Inflammatory macrophage treated with lipopolysaccharide for 4 hours (primary cell): ENCODE data around the gene CERK.
A peak's percentile ranks its signal among the peaks of the same experiment; 100 is the strongest.

ENCODE experiments used
- DNase-seq: peaks from one replicate; pipeline ENCODE4 v3.0.0-alpha.2; 2020

The CERK gene

DNA sequence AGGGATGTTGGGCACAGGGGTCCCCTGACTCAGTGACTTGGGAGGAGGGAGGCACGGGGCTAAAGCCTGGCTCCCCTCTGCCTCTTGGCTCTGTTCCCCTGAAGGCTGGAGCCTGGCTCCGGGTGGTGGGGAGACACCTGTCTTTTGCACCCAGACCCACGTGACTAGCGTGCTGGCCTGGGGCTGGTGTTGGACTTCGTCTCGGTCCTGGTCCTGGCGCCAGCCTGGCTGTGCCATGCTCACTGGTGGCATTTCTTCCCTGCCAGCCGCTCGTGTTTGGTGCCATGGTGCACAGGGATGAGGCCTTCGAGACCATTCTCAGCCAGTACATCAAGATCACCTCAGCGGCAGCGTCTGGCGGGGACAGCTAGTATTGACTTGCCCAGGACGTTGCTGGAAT, 61.2 kb downstream of the CERK start:
- DNase-seq, result no peak

DNA sequence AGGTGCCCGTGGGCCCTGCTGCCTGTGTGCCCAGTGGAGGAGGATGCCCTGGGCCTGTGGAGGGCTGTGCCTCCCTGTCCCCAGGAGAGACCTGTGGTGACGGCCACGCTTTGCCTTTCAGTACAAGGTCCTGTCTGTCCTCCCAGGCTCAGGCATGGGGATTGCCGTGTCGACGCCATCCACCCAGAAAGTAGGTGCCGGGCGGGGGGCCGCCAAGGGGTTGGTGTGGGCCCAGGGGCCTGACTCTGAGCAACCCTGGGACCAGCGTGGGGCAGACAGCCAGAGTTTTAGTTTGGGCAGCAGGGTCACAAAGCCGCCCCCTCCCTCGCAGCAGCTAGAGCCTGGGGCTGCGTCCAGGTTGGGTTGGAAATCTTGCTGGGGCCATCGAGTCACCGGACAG, 61.6 kb downstream of the CERK start:
- DNase-seq, result no peak

DNA sequence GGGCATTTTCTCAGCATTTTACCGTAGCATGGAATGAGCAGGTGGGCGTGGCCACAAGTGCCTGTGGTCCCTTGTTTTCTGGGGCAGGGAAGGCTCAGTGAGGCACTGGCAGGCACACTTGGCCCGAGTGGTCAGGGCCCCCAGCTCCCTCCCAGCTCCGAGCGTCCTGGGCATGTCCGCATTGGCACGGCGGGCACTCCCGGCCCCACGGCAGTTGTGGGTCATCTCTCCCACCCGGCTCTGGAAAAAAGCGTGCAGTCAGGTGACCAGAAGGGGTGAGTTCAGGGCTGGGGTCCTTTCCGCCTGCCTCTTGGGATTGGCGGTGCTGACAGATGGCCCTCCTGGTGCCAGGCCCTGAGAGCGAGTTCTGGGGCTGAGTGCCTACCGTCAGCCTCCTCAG, 62.1 kb downstream of the CERK start:
- DNase-seq, result no peak

DNA sequence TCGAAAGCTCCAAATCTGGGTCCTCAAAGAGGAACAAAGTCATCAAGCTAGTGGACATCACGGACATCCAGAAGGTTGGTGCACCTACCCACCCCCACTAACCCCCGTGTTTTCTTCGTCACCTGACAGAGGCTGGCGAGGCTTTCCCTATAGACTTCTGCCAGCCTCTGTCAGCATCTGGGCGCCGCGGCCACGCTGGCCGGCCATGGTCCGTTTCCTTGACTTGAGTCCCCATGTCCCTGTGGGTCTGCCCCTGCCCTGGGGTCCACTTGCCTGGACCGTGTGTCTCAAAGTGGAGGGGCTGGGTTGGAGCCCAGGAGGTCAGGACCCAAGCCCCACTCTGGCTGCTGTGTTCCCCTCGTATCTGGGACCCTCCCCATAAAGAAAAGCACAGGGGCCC, 62.6 kb downstream of the CERK start:
- no peak for DNase-seq

DNA sequence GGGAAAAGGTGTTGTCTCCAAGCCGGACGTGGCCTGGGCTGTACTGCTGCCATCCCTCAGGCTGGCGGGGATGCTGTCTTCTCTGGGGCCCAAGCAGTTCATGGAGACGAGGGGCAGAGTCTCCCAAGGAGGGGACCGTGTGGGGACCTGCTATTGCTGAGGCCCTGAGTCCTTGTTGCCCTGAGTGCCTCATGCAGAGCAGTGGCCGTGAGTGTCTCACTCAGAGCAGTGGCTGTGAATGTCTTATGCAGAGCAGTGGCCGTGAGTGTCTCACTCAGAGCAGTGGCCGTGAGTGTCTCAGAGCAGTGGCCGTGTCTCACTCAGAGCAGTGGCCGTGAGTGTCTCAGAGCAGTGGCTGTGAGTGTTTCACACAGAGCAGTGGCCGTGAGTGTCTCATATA, 63.1 kb downstream of the CERK start:
- no peak for DNase-seq

DNA sequence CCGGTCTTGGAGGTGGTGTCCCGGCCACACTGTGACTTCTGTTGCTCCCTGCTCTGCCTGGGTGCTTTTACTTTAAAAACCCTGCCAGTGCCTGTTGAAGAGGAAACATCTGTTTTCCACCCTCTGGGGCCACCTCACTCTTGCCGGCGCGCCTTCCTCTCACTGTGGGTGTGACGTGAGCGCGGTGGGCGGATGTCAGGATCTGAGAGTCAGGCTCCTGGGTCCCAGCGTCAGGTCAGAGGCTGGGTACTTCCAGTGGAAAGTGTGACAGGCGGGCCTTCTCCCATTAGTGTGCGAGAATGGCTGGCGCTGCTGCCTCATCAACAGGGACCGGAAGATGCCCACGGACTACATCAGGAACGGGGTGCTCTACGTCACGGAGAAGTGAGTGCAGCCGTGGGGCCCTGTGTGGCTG, 63.7 kb downstream of the CERK start:
- peak; percentile 66 for DNase-seq

DNA sequence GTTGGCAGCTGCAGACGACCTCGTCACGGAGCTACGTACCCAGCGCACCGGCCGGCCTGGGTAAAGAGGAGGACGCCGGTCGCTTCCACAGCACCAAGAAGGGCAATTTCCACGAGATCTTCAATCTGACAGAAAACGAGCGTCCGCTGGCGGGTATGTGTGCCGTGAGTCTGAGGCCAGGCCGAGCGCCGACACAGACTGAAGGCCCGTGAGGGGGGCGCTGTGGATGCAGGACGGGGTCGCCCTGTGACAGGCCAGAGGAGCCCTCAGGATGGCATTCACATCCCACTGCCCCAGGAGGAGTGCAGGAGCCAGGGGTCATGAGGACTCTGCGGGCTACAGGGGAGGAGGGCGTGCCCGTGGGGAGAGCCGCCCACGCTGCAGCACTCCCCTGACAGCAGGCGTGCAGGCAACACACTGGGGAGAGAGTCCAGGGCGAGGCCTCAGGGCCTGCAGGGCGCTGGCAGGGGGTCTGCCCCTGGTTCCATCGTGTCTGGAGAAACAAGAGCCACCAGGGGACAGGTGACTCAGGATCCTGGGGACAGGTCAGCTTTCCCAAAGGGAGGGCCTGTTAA, 64.3 kb downstream of the CERK start:
- no peak for DNase-seq

DNA sequence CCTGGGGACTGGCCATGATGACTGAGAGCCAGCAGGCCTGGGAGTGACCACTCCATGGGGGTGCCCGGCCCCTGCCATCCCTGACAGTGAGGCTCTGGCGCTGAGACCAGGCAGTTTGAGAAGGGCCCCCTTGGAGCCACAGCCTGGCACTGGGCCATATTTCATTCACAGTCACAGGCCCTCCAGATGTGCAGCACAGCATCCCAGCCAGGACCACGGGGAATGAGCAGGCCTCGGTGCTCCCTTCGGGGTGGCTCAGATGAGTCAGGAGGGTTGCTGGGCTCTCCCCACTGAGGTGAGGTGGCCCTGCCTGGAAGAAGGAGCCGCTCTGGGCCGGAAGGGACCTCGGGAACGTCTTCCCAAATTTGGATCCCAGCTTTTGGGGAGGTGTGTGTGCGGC, 64.8 kb downstream of the CERK start:
- no peak for DNase-seq

DNA sequence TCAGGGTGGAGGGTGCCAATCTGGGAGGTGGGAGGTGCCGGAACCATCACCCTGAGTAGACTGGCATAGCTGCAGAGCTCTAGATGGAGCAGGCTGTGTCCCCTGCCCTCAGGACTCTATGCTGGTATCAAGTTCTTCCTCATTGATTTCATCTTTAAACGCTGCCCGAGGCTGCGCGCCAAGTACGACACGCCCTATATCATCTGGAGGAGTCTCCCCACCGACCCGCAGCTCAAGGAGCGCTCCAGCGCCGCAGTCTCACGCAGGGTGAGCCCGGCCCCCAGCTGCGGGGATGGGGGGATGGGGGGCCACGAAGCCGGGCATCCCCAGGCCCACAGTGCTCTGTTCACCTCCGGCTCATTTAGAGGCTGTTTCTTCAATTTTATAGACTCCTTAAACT, 65.3 kb downstream of the CERK start:
- no peak for DNase-seq

DNA sequence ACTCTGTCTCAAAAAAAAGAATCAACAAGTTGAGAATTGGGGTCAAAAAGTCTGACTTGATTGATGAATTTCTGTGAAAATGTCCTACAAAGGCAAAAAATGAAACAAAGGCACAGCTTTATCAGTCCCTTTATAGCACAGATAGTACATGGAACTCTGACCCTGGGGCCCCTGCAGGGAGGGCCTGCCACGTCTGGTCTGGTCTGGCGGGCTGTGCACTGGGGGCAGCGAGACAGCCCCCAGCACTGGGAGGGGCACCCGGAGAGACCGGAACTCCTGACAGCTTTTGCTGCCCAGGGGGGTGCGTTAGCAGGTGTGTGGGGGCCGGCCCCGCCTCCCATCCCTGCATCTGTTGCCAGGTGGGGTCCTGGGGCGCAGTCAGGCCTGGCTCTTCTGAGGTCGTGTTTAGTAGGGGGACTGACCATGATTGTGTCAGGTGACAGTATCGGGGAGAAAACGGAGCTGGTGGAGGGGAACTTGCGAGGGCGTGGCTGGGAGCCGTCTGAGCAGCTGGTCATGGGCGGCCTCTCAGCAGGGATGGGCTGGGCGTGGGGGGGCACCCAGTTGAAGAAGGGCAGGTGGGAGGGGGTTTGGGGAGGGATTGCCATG, 66.1 kb downstream of the CERK start:
- DNase-seq, result no peak

DNA sequence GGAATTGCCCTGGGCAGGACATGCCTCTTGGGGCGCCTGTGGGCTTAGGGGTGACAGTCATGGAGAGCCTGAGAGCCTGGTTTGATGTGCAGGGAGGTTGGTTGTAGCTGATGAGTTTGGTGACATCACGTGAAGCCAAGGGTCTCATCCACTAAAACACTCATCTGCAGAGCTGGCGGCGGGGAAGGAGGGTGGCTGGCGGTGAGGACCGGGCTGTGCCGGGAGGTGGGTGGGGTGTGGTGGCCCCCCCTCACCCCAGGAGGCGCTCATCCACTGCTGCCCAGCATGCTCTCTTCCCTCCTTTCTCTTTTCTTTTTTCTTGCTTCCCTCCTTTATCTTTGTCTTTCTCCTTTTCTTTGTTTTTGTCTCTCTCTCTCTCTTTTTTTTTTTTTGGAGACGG, 68.9 kb downstream of the CERK start:
- no peak for DNase-seq

DNA sequence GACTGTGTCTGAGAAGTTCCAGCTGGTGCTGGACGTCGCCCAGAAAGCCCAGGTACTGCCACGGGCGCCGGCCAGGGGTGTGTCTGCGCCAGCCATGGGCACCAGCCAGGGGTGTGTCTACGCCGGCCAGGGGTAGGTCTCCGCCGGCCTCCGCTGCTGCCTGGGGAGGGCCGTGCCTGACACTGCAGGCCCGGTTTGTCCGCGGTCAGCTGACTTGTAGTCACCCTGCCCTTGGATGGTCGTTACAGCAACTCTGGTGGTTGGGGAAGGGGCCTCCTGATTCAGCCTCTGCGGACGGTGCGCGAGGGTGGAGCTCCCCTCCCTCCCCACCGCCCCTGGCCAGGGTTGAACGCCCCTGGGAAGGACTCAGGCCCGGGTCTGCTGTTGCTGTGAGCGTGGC, 69.9 kb downstream of the CERK start:
- no peak for DNase-seq

DNA sequence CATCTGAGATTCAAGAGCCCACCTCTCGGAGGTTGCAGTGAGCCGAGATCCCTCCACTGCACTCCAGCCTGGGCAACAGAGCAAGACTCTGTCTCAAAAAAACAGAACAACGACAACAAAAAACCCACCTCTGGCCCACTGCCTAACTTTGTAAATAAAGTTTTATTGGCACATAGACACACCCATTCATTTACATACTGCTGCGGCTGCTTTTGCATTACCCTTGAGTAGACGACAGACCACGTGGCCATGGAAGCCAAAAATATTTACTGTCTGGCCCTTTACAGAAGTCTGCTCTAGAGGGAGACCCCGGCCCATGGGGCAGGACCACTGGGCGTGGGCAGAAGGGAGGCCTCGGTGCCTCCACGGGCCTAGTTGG, 70.8 kb downstream of the CERK start:
- no peak for DNase-seq

DNA sequence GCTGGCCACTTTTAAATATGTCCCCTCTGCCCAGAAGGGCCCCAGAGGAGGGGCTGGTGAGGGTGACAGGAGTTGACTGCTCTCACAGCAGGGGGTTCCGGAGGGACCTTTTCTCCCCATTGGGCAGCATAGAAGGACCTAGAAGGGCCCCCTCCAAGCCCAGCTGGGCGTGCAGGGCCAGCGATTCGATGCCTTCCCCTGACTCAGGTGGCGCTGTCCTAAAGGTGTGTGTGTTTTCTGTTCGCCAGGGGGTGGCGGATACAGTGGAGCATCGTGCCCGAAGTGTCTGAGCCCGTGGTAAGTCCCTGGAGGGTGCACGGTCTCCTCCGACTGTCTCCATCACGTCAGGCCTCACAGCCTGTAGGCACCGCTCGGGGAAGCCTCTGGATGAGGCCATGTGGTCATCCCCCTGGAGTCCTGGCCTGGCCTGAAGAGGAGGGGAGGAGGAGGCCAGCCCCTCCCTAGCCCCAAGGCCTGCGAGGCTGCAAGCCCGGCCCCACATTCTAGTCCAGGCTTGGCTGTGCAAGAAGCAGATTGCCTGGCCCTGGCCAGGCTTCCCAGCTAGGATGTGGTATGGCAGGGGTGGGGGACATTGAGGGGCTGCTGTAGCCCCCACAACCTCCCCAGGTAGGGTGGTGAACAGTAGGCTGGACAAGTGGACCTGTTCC, 71.3 kb downstream of the CERK start:
- DNase-seq, result no peak

DNA sequence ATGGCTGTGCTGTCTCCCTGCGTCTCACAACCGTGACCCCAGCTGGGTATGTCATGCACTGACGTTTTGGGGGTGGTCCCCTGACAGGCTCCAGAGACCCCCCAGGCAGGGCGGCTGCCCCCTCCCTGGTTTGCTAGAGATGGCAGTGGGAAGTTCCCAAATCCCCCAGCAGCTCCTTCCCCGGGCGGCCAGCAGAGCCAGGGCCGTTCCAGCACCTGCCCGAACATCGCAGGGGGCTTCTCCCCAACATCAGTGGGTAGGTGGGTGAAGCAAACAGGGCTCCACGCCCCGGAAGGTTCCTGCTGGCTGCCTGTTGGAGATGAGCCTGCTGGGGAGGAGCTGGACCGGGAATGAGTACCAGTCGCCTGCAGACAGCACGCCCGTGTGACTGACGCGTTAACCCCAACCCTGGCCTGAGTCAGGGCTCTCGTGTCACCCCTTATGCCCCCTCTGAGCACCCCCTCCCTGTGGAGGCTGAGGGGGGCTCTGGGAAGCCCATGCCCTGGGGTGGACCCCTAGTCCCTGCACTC, 72.2 kb downstream of the CERK start:
- no peak for DNase-seq

DNA sequence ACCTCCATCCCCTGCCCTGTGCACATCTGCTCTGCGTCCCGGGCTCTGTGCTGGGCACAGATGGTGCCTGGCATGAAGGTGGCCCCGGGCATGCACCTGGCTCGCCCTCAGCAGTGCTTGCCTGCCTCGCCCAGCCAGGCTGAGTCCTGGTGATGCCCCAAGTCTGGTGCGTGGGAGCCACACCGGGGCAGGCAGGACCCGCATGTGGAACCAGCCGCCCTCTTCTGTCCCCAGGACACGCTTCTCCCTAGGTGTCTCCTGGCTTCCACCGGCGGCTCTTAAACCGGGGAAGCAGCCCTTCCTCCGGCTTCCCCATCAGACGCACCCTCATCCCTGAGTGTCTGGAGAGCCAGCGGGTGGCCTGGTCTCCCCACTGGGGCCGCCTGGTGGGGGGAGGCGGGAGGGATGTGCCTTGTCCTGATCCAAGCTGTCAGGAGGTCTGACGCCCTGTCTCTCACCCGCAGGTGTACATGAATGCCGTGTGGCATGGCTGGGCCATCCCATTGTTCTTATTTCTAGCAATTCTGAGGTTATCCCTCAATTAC, 72.8 kb downstream of the CERK start:
- no peak for DNase-seq

DNA sequence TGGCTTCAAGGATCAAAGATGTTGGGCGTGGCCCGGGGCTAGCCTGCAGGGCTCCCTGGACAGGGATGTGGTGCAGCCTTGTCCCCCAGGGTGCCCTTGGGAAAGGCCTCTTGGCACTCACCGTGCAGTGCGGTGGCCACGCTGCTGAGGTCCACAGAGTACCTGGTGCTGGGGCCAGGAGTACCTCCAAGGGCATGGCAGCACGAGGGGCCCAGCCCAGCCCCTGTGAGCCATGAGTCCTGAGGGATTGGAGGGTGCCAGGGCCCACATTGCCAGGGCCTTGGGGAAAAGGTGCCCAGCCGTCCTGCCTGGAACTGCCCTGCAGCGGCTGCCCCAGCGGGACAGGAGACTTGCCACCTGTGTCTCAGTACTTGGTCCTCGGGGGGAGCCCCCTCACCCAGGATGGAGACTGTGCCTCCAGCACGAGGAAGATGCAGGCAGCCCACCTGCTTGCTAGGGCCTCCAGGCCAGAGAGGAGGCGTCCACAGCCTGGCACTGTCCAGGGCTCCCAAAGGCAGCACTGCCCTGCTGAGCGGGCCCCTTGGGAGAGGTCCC, 73.7 kb downstream of the CERK start:
- no peak for DNase-seq

DNA sequence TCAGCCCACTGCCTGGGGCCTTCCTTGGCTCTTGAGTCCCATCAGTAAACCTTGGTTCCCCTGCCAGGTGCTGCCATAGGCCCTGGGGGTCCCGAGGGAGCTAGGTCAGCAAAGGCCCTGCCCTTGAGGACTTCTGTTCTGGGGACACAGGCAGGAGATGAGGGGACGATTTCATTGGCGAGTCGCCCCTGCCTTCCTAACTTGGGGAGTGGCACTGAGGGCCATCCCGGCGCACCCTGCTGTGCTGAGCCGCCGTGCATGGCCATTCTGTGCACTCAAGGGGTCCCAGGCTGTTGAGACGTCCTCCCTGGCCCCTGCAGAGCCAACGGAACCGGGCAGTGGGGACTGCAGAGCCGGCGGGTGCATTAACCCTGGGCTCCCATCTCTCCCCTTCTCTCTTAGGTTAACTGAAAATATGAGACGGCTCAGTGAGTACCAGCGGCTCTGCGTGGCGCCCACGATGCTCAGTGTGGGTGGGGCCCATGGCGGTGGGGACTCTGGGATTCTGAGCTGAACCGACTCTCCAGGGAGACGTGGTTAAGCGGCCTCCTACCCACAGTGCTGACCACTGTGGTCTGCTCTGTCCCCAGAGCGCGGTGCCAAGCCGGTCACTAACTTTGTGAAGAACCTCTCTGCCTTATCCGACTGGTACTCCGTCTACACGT, 74.5 kb downstream of the CERK start:
- DNase-seq, result no peak

DNA sequence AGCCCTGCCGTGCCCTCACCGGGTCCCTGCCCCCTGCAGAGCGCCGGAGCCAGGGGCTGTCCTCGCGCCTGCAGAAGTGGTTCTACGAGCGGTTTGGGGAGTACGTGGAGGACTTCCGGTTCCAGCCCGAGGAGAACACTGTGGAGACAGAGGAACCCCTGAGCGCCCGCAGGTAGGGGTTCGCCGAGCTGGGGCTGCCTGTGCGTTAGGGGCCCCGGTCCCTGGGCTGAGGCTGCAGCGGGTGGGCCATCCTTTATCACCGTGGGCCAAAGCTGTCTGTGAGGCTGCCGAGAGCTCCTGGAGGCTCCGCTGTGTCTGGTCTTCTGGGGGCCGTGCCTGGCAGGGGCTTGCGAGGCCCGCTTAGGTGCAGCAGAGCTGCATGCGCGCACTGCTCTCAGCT, 75.1 kb downstream of the CERK start:
- DNase-seq, result no peak

DNA sequence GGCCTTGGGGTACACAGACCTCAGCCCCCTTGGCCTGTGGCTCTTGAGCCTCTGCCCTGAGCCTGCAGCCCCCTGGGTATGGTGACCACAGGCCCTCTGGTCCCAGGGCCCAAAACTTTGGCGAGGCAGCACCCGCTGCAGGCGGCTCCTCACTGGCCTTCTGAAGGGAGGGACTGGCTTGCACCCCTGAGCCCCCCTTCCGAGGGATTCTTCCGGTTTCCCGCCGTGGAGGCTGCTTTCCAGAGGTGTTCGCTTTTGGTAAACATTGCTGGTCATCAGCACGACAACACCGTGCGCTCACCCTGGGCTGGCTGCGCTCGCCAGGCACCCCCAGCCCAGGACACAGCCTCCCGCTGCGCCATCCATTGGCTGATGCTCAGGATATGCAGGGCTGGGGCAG, 75.8 kb downstream of the CERK start:
- DNase-seq, result no peak

DNA sequence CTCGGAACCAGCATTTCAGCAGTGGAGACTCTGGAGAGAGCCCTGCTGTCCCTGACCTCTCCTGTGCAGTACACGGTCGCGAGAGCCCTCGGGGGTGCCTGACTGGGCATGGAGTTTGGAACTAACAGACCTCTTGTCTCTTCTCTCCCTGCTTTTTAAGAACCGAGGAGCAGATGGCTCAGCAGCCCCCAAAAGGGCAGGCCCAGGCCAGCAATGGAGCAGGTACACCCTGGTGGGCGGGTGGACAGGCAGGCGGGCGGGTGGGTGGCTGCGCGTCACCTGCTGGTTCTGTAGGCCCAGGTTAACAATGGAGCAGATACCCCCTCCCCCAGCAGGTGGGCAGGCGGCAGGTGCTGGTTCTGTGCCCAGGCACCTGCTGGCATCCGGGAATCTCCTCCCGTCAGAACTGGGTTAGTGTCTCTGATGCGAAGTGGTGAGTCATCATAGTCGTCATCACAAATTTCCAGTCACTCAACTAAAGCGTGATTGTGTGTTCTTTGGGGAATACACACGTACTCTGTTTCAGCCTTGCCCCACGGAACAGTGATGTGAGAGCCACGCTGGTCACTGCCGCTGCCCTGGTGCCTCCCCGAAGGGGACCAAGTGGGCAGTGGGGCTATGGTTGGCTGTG, 76.7 kb downstream of the CERK start:
- DNase-seq, result no peak

DNA sequence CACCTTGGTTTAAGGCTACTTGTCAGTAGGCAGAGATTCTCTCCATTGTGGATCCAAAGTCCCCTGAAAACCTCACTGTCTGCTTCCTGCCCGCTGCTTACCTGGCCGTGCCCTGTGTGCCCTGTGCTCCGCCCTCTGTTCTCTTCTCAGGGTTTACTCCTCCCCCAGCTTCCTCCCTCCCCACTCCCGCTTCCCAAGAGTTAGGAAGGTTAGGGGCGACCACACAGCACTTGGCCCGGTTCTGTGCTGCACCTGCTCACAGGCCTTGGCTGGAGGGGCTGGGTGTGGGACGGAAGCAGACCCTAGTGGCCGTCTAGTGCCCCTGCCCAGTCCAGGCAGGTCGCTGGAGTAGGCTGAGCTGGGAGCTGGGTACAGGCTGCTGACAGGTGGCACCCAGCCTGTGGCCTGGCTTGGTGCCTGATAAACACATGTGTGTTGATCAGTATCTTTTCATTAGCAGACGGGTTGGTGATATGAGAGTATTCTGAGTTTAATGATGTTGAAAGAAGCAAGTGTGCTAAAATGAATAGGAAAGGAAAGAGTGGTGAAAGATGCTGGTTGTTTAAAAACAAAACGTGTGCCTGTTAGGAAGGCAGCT, 77.3 kb downstream of the CERK start:
- DNase-seq, result no peak

DNA sequence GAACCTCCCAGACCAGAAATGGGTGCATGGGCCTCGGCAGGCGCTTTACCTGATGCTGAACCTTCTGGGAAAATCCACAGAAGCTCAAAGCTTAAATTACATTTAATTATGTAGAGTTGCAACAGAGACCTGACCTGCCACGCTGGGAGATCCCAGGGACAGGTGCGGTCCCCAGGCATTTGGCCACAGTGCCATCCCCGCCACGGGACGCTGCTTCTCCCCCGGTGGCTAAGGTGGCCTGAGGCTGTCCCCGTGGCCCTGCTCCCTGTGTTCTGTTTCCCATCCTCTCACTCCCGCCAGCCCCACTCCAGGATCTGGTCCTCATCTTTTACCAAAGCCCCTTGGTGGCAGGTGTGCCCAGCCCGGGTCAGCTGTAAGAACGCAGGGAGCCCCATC, 78.3 kb downstream of the CERK start:
- no peak for DNase-seq
